H9 (cell line): ENCODE data around the gene GCK. TPM values are rescaled to one million over a fixed set of nuclear protein-coding genes. Genes with fewer than 3 reads are reported as not detected.
A peak's percentile ranks its signal among the peaks of the same experiment; 100 is the strongest.

Source experiments
- DNase-seq: peaks from one replicate; pipeline ENCODE4 v3.0.0-alpha.2; 2017
- H2AFZ ChIP-seq: one replicate; pipeline ENCODE4 v1.6.1; 2013; ENCODE audit warnings: mild to moderate bottlenecking, low read length, control low read depth, moderate library complexity
- H2AK5ac ChIP-seq: 2 replicates; pipeline ENCODE4 v1.6.1; 2013; ENCODE audit warnings: low read length, control low read depth, mixed read lengths; ENCODE audit not compliant: insufficient read length
- H2BK120ac ChIP-seq: one replicate; pipeline ENCODE4 v1.6.1; 2013; ENCODE audit warnings: low read depth, mild to moderate bottlenecking, low read length, control low read depth, inconsistent platforms; ENCODE audit not compliant: poor library complexity, severe bottlenecking
- H2BK12ac ChIP-seq: 2 replicates; pipeline ENCODE4 v1.6.1; 2013; ENCODE audit warnings: low read length, control low read depth, mixed read lengths, low read depth; ENCODE audit not compliant: insufficient read length
- H2BK15ac ChIP-seq: 2 replicates; pipeline ENCODE4 v1.6.1; 2013; ENCODE audit warnings: low read depth, low read length, control low read depth
- H2BK20ac ChIP-seq: one replicate; pipeline ENCODE4 v1.6.1; 2013; ENCODE audit warnings: low read depth, mild to moderate bottlenecking, low read length, control low read depth, inconsistent platforms; ENCODE audit not compliant: poor library complexity, severe bottlenecking
- H2BK5ac ChIP-seq: 2 replicates; pipeline ENCODE4 v1.6.1; 2013; ENCODE audit warnings: low read length, control low read depth, mixed read lengths; ENCODE audit not compliant: insufficient read length
- H3K14ac ChIP-seq: 2 replicates; pipeline ENCODE4 v1.6.1; 2013; ENCODE audit warnings: low read length, control low read depth; ENCODE audit not compliant: insufficient read depth
- H3K18ac ChIP-seq: 2 replicates; pipeline ENCODE4 v1.6.1; 2013; ENCODE audit warnings: low read depth, mild to moderate bottlenecking, mixed read lengths, low read length, control low read depth; ENCODE audit not compliant: insufficient read length
- H3K23ac ChIP-seq: 2 replicates; pipeline ENCODE4 v1.6.1; 2013; ENCODE audit warnings: low read length, control low read depth, mixed read lengths, low read depth; ENCODE audit not compliant: insufficient read length
- H3K23me2 ChIP-seq: 2 replicates; pipeline ENCODE4 v1.6.1; 2013; ENCODE audit warnings: low read depth, mild to moderate bottlenecking, mixed read lengths, low read length, control low read depth; ENCODE audit not compliant: insufficient read length, poor library complexity, severe bottlenecking
- H3K27ac ChIP-seq: 2 replicates; pipeline ENCODE4 v1.5.1; 2013; ENCODE audit warnings: low read length, control low read depth, mixed read lengths, low read depth; ENCODE audit not compliant: insufficient read length
- H3K27me3 ChIP-seq: 2 replicates; pipeline ENCODE4 v1.6.1; 2013; ENCODE audit warnings: low read length, control low read depth, inconsistent platforms; ENCODE audit not compliant: insufficient read depth
- H3K4ac ChIP-seq: 2 replicates; pipeline ENCODE4 v1.6.1; 2013; ENCODE audit warnings: low read depth, mild to moderate bottlenecking, control low read depth, inconsistent platforms, low read length, moderate library complexity
- H3K4me1 ChIP-seq: 2 replicates; pipeline ENCODE4 v1.6.1; 2013; ENCODE audit warnings: low read length, control low read depth, inconsistent platforms; ENCODE audit not compliant: insufficient read depth
- H3K4me2 ChIP-seq: 2 replicates; pipeline ENCODE4 v1.6.1; 2013; ENCODE audit warnings: low read length, control low read depth, mixed read lengths; ENCODE audit not compliant: insufficient read length, insufficient read depth
- H3K56ac ChIP-seq: 2 replicates; pipeline ENCODE4 v1.6.1; 2013; ENCODE audit warnings: low read depth, mild to moderate bottlenecking, mixed read lengths, low read length, control low read depth; ENCODE audit not compliant: insufficient read length
- H3K79me1 ChIP-seq: 2 replicates; pipeline ENCODE4 v1.6.1; 2013; ENCODE audit warnings: low read depth, mild to moderate bottlenecking, moderate library complexity, low read length, control low read depth, inconsistent platforms; ENCODE audit not compliant: insufficient read depth, poor library complexity, severe bottlenecking
- H3K79me2 ChIP-seq: 2 replicates; pipeline ENCODE4 v1.6.1; 2013; ENCODE audit warnings: low read length, control low read depth, inconsistent platforms; ENCODE audit not compliant: insufficient read depth
- H3K9ac ChIP-seq: 2 replicates; pipeline ENCODE4 v1.6.1; 2013; ENCODE audit warnings: low read length, control low read depth, mixed read lengths; ENCODE audit not compliant: insufficient read length; ENCODE audit errors: extremely low read depth
- H3K9me3 ChIP-seq: one replicate; pipeline ENCODE4 v1.6.1; 2013; ENCODE audit warnings: low read depth, low read length, inconsistent platforms; ENCODE audit not compliant: control insufficient read depth
- H3T11ph ChIP-seq: one replicate; pipeline ENCODE4 v1.6.1; 2013; ENCODE audit warnings: mild to moderate bottlenecking, low read length, control low read depth, inconsistent platforms
- H4K20me1 ChIP-seq: one replicate; pipeline ENCODE4 v1.6.1; 2013; ENCODE audit not compliant: control insufficient read depth, insufficient read length, insufficient read depth
- H4K5ac ChIP-seq: 2 replicates; pipeline ENCODE4 v1.6.1; 2013; ENCODE audit warnings: low read depth, mild to moderate bottlenecking, mixed read lengths, low read length, control low read depth; ENCODE audit not compliant: insufficient read length
- H4K8ac ChIP-seq: replicated peaks from 2 replicates; pipeline ENCODE4 v1.6.1; 2013; ENCODE audit warnings: low read length, control low read depth, mixed read lengths, low read depth; ENCODE audit not compliant: insufficient read length
- H4K91ac ChIP-seq: 2 replicates; pipeline ENCODE4 v1.6.1; 2013; ENCODE audit warnings: low read depth, mild to moderate bottlenecking, moderate library complexity, mixed read lengths, low read length, control low read depth; ENCODE audit not compliant: insufficient read length
- H3K27ac Mint-ChIP-seq, 3 experiments: 2 replicates in 2 of 3; 3 replicates in 1 of 3; pipeline ENCODE4 v1.8.0; 2020 to 2021; ENCODE audit warnings: mixed read lengths in 3 of 3, mild to moderate bottlenecking in 1 of 3, moderate library complexity in 1 of 3
- H3K27me3 Mint-ChIP-seq: 2 replicates; pipeline ENCODE4 v1.8.0; 2021; ENCODE audit warnings: low read depth, mild to moderate bottlenecking, moderate library complexity, mixed read lengths
- H3K36me3 Mint-ChIP-seq, 3 experiments: 2 replicates in 2 of 3; 3 replicates in 1 of 3; pipeline ENCODE4 v1.8.0; 2020 to 2021; ENCODE audit warnings: low read depth in 3 of 3, mixed read lengths in 3 of 3; ENCODE audit not compliant: insufficient read depth in 1 of 3
- H3K4me1 Mint-ChIP-seq, 2 experiments: 2 replicates each; pipeline ENCODE4 v1.8.0; 2020; ENCODE audit warnings: mixed read lengths in 2 of 2
- H3K4me3 Mint-ChIP-seq, 2 experiments: 2 replicates in 1 of 2; 3 replicates in 1 of 2; pipeline ENCODE4 v1.8.0; 2020 to 2021; ENCODE audit warnings: mild to moderate bottlenecking in 2 of 2, mixed read lengths in 2 of 2, moderate library complexity in 1 of 2
- H3K9me3 Mint-ChIP-seq, 2 experiments: 2 replicates in 1 of 2; 3 replicates in 1 of 2; pipeline ENCODE4 v1.8.0; 2020; ENCODE audit warnings: mild to moderate bottlenecking in 2 of 2, mixed read lengths in 2 of 2, moderate library complexity in 1 of 2
- WGBS: extraction: QIAGEN DNeasy Blood & Tissue Kit; methylation state at CpG from one replicate; pipeline ENCODE4 v1.1.7; 2013; ENCODE audit warnings: missing lambda C conversion rate, low lambda C conversion rate, mixed read lengths; ENCODE audit not compliant: insufficient read length; ENCODE audit errors: extremely low coverage; 5-methylcytosine and 5-hydroxymethylcytosine counted together
- total RNA-seq: library from RNA; stranded (reverse); gene quantifications from 2 replicates; pipeline ENCODE4 v1.2.1, GENCODE V29; 2021
- TF ChIP-seq, protein P1 (sequence below): fragments of 200-600 bp; sonication (generic); conservative IDR thresholded peaks from 3 replicates; pipeline ENCODE4 v1.8.0; 2021; ENCODE audit warnings: antibody characterized with exemption, mild to moderate bottlenecking

Gene GCK
- total RNA-seq, 1 experiment from 2014 or later = 0.98 TPM

DNA sequence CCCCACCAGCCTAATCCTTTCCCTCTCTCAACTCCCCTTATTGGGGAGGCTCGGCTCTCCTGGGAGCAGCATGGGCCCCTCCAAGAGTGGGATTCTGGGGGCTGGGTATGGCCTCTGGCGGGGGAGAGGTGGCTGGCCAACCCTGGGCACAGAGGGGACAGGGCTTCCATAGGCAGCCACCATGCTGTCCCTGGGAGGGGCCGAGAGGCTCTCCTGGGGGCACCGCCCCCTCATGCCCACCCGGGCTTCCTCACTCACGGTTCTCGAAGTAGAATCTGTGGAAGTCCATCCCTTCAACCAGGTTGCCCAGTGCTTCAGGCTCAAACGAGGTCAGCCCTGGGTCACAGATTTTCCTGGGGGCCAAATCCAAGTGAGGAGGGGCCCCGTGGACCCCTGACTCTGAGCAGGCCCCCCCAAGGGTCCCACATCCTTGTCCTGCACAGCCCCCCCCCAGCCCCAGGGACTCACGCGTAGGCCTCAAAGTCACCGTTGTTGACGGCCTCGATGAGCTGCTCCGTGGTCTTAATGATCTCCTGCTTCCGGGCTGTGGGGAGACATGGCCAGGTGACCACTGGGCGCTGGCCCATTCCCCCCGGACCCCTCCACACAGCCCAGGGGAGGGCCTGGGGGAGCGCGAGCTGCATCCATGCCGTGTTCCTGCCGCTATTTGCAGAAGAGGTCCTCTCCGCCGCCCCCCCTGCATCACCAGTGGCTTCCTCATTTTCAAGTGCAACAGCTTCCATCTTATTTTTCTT is 31.3 kb upstream of the GCK start:
- H3K4me2 ChIP-seq = no peak overlapping the region
- H4K8ac ChIP-seq = no peak overlapping the region
- no peaks in the 10 kb centered on the region for H3K23me2 ChIP-seq
- Mint-ChIP-seq H3K27ac (no peak overlapping the region), H3K4me3 (peak overlapping the region in 1 of 2 experiments; percentile 12; a peak in 2 of 5 replicates), H3K9me3 (no peaks in the 10 kb centered on the region; a peak in 1 of 5 replicates), H3K27me3 (no peaks in the 10 kb centered on the region; the same call in 1 of the 2 replicates), H3K36me3 (no peaks in the 10 kb centered on the region), H3K4me1 (peaks cover 35 to 56% of the 10 kb centered on the region in 2 experiments)
- DNase-seq = no peak
- no peak overlapping the region for H3K27ac ChIP-seq
- no peaks in the 10 kb centered on the region for H3K79me1 ChIP-seq
- WGBS = no CpG with 5 or more reads among the region's 24 CpGs
- H2BK5ac ChIP-seq = no peak overlapping the region
- no peaks in the 10 kb centered on the region for H3K79me2 ChIP-seq
- no peaks in the 10 kb centered on the region for H4K20me1 ChIP-seq
- no peak overlapping the region for H4K91ac ChIP-seq
- no peaks in the 10 kb centered on the region for H3K27me3 ChIP-seq
- H4K5ac ChIP-seq = no peak overlapping the region
- no peak overlapping the region for H3K56ac ChIP-seq
- H3K14ac ChIP-seq = no peak overlapping the region; the same call in 1 of the 2 replicates
- no peak overlapping the region for H2BK120ac ChIP-seq
- no peak overlapping the region for H2AK5ac ChIP-seq
- no peak overlapping the region for H2AFZ ChIP-seq
- H3K18ac ChIP-seq = no peak overlapping the region
- no peak overlapping the region for H3T11ph ChIP-seq
- no peak overlapping the region for H2BK12ac ChIP-seq
- H3K4me1 ChIP-seq = no peaks in the 10 kb centered on the region; the same call in 1 of the 2 replicates
- no peak overlapping the region for H2BK15ac ChIP-seq
- H3K23ac ChIP-seq = no peak overlapping the region
- no peak overlapping the region for H2BK20ac ChIP-seq
- H3K4ac ChIP-seq = no peak overlapping the region
- H3K9me3 ChIP-seq = no peaks in the 10 kb centered on the region
- no peak overlapping the region for H3K9ac ChIP-seq
- TF ChIP-seq, protein P1, sequence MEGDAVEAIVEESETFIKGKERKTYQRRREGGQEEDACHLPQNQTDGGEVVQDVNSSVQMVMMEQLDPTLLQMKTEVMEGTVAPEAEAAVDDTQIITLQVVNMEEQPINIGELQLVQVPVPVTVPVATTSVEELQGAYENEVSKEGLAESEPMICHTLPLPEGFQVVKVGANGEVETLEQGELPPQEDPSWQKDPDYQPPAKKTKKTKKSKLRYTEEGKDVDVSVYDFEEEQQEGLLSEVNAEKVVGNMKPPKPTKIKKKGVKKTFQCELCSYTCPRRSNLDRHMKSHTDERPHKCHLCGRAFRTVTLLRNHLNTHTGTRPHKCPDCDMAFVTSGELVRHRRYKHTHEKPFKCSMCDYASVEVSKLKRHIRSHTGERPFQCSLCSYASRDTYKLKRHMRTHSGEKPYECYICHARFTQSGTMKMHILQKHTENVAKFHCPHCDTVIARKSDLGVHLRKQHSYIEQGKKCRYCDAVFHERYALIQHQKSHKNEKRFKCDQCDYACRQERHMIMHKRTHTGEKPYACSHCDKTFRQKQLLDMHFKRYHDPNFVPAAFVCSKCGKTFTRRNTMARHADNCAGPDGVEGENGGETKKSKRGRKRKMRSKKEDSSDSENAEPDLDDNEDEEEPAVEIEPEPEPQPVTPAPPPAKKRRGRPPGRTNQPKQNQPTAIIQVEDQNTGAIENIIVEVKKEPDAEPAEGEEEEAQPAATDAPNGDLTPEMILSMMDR = no peak
